Measurements from ENCODE around the gene DAGLA.

Gene DAGLA

DNA sequence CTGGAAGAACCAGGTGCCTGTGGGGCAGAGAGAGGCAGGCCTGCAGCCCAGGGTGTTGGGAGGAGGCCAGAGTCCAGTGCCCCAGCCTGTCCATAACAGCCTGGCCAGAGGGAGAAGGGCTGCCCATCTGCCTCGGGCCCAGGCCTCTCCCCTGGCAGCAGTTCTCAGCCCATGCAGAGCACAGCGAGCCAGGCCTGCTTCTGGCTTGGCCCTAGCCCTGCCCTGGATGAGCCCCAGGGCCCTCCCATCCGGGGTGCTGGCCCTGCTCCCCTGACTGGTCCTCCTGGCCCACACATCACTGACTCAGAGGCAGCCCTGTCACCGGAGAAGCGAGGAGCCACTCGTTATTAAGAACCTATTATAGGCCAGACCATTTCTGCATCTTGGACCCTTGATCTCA, 52.5 kb downstream of the DAGLA start:
- no peak for DNase-seq

DNA sequence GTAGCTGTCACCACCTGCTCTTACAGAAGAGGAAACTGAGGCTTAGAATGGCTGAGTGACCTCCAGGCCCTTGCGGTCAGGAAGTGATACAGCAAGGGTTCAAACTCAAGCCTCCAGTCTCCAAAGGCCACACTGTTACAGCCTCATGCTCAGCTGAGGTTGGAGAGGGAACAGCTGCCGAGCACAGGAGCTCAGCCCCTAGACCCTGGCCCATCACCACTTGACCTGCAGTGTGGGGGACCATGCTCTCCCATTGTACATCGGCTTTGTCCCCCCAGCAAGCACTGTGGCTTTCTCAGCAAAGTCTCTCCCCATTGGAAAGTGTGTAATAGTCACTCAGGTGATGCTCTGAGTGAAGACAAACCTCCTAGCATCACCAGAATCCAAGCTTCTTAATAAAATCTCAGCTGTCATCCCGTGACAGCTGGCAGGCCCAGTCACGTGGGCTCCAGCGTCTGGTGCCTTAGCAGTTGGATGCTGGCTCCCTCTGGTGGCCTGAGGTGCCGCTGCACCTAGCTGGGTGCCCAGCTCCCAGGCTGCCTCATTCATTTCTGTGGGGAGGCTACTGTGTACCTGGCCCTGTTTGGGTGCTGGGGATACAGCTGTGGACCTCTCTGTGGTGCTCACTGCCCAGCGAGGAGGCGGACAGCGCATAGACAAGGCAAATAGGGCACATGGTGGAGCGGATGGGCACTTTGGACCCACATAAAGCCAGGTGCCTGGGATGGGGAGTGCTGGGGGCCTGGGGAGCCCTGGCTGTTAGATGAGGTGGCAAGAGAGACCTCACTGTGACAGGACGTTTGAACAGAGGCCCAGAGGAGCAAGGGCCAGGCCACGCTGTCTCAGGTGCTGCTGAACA, 53.2 kb downstream of the DAGLA start:
- DNase-seq = peak; percentile 72

DNA sequence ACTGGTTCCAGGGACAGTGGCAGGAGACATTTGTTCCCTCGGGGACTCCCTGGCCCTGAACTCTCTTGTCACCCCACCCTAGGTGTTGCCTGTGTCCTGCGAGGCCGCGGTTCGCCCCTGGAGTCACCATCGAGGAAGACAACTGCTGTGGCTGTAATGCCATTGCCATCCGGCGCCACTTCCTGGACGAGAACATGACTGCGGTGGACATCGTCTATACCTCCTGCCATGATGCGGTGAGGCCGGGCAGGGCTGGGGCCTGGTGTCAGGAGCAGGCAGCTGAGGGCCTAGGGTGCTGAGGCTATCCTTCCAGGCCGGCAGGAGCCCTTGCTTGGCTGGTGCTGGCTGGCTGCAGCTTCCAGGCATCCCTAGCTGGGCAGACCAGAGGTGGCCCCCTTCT, 54.6 kb downstream of the DAGLA start:
- no peak for DNase-seq

DNA sequence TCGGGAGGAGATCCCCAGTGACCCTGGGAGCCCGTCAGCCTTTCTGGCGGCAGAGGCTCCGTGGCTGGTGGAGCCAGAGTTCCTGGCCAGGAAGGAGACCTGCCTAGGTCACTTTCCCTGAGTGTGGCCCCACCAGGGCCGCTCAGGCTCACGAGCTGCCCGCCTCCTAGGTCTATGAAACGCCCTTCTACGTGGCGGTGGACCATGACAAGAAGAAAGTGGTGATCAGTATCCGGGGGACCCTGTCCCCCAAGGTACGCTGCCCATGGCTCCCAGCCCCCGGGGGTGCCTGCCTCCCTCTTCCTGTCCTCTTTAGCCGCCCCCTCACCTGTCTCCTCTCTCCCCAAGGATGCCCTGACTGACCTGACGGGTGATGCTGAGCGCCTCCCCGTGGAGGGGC, 55.2 kb downstream of the DAGLA start:
- no peak for DNase-seq

DNA sequence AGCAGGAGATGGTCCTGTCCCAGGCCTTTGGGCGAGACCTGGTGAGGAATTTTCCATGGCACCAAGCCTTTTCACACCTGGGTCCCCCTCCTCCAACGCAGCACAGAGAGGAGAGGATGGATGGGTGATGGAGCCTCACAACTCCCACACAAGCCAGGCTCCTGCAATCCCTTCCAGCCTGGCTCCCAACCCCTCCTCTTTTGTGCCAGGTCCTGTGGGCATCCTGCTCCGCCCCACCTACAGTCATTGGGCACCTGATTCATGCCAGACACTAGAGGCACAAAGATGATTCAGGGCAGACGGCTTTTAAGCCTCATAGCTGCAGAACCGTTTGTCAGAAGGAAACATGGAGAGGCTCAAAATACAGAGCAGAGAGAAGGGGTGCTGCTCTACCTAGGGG, 56.1 kb downstream of the DAGLA start:
- no peak for DNase-seq

DNA sequence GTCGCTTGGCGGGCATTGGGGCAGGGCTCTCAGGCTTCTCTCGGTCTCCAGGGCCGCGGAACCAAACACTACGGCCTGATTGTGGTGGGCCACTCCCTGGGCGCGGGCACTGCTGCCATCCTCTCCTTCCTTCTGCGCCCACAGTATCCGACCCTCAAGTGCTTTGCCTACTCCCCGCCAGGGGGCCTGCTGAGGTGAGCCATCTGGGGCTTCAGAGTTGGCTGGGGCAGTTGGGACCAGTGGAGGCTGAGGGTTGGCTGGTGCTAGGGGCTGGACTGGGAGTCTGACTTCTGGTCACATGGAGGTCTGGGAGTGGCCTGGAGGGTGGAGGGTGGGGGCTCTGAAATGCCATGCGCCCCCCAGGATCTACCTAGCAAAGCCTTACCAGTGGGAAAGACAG, 56.9 kb downstream of the DAGLA start:
- DNase-seq = no peak

- DNase-seq = no peak
Measured at GRCh38 chr11:61737636-61738386, 57.6 kb downstream of the DAGLA start.

DNA sequence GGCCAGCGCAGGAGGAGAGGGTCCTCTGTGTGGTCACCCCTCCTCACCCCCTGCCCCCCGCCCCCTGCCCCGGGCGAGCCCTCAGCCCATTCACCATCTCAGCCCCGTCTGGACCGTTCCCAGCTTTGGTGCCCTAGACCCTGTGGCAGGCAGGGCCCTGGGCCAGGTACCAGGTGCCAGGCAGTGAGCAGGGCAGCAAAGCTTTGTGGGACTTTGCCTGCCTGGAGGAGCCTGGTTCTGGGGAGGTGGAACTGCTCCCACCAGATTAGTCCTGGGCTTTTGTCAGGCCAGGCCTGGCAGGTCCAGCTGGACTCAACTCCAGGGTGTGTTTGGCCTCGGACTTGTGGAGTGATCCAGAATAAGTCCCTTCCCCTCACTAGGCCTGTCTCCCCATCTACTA, 58.6 kb downstream of the DAGLA start:
- DNase-seq = no peak

- no peak for DNase-seq
Measured at GRCh38 chr11:61739413-61739812, 59.2 kb downstream of the DAGLA start.

GRCh38 chr11:61739966-61740365, 59.8 kb downstream of the DAGLA start:
- DNase-seq = no peak

- DNase-seq = no peak
Measured at GRCh38 chr11:61742391-61742790, 62.2 kb downstream of the DAGLA start.

DNA sequence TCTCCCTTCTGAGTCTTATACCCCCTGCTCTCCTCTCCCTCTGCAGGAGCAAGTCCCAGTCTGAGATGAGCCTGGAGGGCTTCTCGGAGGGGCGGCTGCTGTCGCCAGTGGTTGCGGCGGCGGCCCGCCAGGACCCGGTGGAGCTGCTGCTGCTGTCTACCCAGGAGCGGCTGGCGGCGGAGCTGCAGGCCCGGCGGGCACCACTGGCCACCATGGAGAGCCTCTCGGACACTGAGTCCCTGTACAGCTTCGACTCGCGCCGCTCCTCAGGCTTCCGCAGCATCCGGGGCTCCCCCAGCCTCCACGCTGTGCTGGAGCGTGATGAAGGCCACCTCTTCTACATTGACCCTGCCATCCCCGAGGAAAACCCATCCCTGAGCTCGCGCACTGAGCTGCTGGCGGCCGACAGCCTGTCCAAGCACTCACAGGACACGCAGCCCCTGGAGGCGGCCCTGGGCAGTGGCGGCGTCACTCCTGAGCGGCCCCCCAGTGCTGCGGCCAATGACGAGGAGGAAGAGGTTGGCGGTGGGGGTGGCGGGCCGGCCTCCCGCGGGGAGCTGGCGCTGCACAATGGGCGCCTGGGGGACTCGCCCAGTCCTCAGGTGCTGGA, 63.4 kb downstream of the DAGLA start:
- DNase-seq = no peak

GRCh38 chr11:61744181-61744580, 64.0 kb downstream of the DAGLA start:
- no peak for DNase-seq

GRCh38 chr11:61744609-61745156, 64.5 kb downstream of the DAGLA start:
- DNase-seq = no peak

GRCh38 chr11:61745781-61746441, 65.7 kb downstream of the DAGLA start:
- DNase-seq = no peak

- DNase-seq = no peak
Measured at GRCh38 chr11:61746442-61747191, 66.4 kb downstream of the DAGLA start.

GRCh38 chr11:61747192-61747966, 67.2 kb downstream of the DAGLA start:
- DNase-seq = no peak

DNA sequence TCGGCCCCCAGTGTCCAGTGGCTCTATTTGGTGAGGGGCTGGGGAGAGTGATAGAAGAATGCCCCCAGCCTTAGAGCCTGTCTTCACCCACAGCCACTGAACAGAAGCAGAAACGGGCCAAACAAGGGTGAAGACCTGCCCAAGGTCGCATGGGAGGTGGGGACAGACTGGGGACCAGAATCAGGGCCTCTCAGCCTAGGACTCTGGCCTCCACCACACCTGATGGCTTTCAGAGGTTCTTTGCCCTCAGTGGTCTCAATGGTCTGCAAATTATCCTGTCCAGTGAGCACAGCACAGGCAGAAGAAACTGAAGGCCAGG, 67.7 kb downstream of the DAGLA start:
- DNase-seq = no peak

DNA sequence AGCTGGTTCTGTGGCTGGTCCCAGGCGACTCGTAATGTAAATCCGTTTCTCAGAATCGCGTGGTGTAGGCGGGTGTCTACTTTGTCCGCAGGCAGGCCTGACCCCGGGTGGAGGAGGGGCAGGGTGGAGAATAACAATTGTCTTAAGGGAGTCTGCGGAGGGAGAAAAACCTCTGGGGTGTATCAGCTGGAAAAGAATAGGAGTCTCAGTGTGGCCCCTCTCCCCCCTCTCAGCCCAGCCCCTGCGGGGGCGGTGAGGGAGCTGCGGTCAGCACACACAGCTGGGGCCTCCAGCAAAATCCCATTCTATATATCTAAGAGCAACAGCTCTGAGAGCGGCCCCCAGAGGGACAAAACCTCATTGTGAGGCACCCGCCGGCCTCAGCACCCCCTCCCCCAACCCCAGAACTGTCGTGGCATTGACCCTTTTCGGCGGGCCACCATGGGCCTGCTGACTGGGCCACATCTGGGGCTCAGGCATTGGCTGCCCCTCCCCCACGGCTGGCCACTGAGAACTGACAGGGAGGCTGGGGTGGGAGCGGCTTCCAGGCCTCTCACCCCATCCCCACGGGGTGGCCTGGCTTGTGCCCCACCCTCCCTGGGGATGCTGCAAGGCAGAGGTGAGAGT, 69.5 kb downstream of the DAGLA start:
- DNase-seq = no peak

GRCh38 chr11:61750631-61751273, 70.6 kb downstream of the DAGLA start:
- DNase-seq = no peak

DNA sequence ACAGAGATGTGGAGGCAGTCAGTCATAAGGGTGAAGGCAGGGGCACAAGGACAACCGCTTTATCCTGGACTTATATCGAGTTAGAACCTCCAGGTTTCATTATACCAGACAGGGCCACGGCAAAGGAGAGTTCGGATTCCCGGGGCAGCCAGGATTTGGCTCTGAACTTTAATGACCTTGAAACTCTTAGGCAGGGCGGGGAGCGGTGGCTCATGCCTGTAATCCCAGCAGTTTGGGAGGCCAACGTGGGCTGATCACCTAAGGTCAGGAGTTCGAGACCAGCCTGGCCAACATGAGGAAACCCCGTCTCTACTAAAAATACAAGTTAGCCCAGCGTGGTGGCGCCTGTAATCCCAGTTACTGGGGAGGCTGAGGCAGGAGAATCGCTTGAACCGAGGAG, 71.2 kb downstream of the DAGLA start:
- DNase-seq = no peak
